Astrocyte (in vitro differentiated cells and primary cell): Measurements from ENCODE around the gene THOC1. TPM values are rescaled to one million over a fixed set of nuclear protein-coding genes. Genes with fewer than 3 reads are reported as not detected.

ENCODE experiments used
- DNase-seq: peaks from one replicate; pipeline ENCODE4 v3.0.0-alpha.2; 2010; ENCODE audit warnings: low read depth
- FAIRE-seq: peaks from 2 replicates; lab custom pipeline; 2011; peaks lifted over from hg19 to GRCh38; lab: Jason Lieb, UNC
- H2AFZ ChIP-seq: 2 replicates; pipeline ENCODE4 v1.6.0; 2012; ENCODE audit warnings: low read depth, low read length, inconsistent platforms
- H3K27ac ChIP-seq: 2 replicates; pipeline ENCODE4 v1.5.1; 2011; ENCODE audit warnings: low read depth, low read length, inconsistent platforms
- H3K27me3 ChIP-seq: 2 replicates; pipeline ENCODE4 v1.6.0; 2011; ENCODE audit warnings: low read length, inconsistent platforms; ENCODE audit not compliant: insufficient read depth
- H3K36me3 ChIP-seq: 2 replicates; pipeline ENCODE4 v1.5.1; 2011; ENCODE audit warnings: low read length, inconsistent platforms; ENCODE audit not compliant: insufficient read depth
- H3K4me1 ChIP-seq: 2 replicates; pipeline ENCODE4 v1.5.1; 2011; ENCODE audit warnings: low read length, inconsistent platforms; ENCODE audit not compliant: insufficient read depth
- H3K4me2 ChIP-seq: 2 replicates; pipeline ENCODE4 v1.6.0; 2012; ENCODE audit warnings: low read length, inconsistent platforms
- H3K4me3 ChIP-seq: 2 replicates; pipeline ENCODE4 v1.5.1; 2011; ENCODE audit warnings: low read depth, mild to moderate bottlenecking, low read length, inconsistent platforms; ENCODE audit not compliant: insufficient read depth
- H3K79me2 ChIP-seq: 2 replicates; pipeline ENCODE4 v1.6.0; 2012; ENCODE audit warnings: mild to moderate bottlenecking, low read length, inconsistent platforms; ENCODE audit not compliant: insufficient read depth
- H3K9ac ChIP-seq: 2 replicates; pipeline ENCODE4 v1.6.0; 2012; ENCODE audit warnings: mild to moderate bottlenecking, low read length, inconsistent platforms
- H3K9me3 ChIP-seq: 2 replicates; pipeline ENCODE4 v1.5.1; 2012; ENCODE audit warnings: low read depth, mild to moderate bottlenecking, low read length, inconsistent platforms; ENCODE audit not compliant: insufficient read depth
- H4K20me1 ChIP-seq: 2 replicates; pipeline ENCODE4 v1.6.0; 2012; ENCODE audit warnings: low read length, inconsistent platforms; ENCODE audit not compliant: insufficient read depth
- H3K27ac Mint-ChIP-seq: one replicate; pipeline ENCODE4 v1.8.0; 2021; ENCODE audit warnings: mild to moderate bottlenecking, mixed read lengths; ENCODE audit not compliant: unreplicated experiment
- H3K27me3 Mint-ChIP-seq: one replicate; pipeline ENCODE4 v1.8.0; 2021; ENCODE audit warnings: low read depth, mixed read lengths; ENCODE audit not compliant: unreplicated experiment
- H3K36me3 Mint-ChIP-seq: one replicate; pipeline ENCODE4 v1.8.0; 2021; ENCODE audit warnings: low read depth, mixed read lengths; ENCODE audit not compliant: unreplicated experiment
- H3K4me1 Mint-ChIP-seq: one replicate; pipeline ENCODE4 v1.8.0; 2021; ENCODE audit warnings: low read depth, mixed read lengths; ENCODE audit not compliant: unreplicated experiment
- H3K4me3 Mint-ChIP-seq: one replicate; pipeline ENCODE4 v1.8.0; 2021; ENCODE audit warnings: mild to moderate bottlenecking, moderate library complexity, mixed read lengths; ENCODE audit not compliant: unreplicated experiment
- H3K9me3 Mint-ChIP-seq: one replicate; pipeline ENCODE4 v1.8.0; 2021; ENCODE audit warnings: mild to moderate bottlenecking, mixed read lengths; ENCODE audit not compliant: unreplicated experiment
- EZH2 ChIP-seq: IDR thresholded peaks from 2 replicates; pipeline ENCODE4 v1.6.1; 2012; ENCODE audit warnings: mild to moderate bottlenecking, low read length, inconsistent platforms; ENCODE audit not compliant: insufficient read depth
- total RNA-seq: library from RNA; stranded (reverse); gene quantifications from 2 replicates; pipeline ENCODE4 v1.2.1, GENCODE V29; 2021
- TF ChIP-seq, protein P1 (sequence below): IDR thresholded peaks from 2 replicates; pipeline ENCODE4 v1.5.1; 2011; ENCODE audit warnings: low read depth, mild to moderate bottlenecking, inconsistent platforms, low read length, moderate library complexity; ENCODE audit not compliant: insufficient read depth

The THOC1 gene
- total RNA-seq, 1 donor from 2014 or later, result 23.1 TPM

- Mint-ChIP-seq H3K4me3 (no peak overlapping the region), H3K9me3 (no peaks in the 10 kb centered on the region)
- no peaks in the 10 kb centered on the region for H3K36me3 ChIP-seq
Observed at GRCh38 chr18:272650-273049, 4.8 kb upstream of the THOC1 start.

DNA sequence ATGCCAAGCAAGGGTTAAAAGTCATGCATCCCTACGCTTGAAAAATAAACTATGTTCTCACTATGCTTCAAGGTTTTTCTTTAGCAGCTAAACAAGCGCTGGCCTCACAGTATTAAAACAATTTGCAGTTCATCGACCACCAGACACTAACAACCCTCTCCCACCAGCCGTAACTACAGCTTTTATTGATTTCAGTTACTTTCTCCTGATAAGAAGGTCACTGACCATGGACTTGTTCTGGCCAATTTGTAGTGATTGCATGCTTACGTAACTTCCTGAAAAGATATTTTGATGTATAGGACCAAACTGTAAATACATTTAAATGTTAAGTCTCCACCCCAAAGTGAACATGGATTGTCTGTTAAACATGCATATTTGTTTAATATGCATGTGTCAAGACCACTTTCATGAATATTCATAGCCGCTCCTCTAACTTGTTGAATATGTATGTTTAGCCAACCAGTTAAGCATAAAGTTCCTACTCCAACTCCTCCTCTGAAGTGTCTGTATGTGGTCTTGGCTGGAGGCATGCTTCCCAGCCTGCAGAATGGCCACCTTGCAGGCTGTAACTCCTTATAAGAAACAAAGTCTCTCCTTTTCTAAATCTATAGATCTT, 1.7 kb upstream of the THOC1 start:
- no peak for FAIRE-seq
- H2AFZ ChIP-seq, result no peak overlapping the region
- peaks cover 3% of the 10 kb centered on the region for H3K4me1 Mint-ChIP-seq
- no peaks in the 10 kb centered on the region for H3K36me3 Mint-ChIP-seq
- H3K27me3 Mint-ChIP-seq, result no peaks in the 10 kb centered on the region
- no peaks in the 10 kb centered on the region for H3K9me3 Mint-ChIP-seq
- H4K20me1 ChIP-seq, result no peaks in the 10 kb centered on the region
- TF ChIP-seq EZH2, result no peak
- TF ChIP-seq, protein P1, sequence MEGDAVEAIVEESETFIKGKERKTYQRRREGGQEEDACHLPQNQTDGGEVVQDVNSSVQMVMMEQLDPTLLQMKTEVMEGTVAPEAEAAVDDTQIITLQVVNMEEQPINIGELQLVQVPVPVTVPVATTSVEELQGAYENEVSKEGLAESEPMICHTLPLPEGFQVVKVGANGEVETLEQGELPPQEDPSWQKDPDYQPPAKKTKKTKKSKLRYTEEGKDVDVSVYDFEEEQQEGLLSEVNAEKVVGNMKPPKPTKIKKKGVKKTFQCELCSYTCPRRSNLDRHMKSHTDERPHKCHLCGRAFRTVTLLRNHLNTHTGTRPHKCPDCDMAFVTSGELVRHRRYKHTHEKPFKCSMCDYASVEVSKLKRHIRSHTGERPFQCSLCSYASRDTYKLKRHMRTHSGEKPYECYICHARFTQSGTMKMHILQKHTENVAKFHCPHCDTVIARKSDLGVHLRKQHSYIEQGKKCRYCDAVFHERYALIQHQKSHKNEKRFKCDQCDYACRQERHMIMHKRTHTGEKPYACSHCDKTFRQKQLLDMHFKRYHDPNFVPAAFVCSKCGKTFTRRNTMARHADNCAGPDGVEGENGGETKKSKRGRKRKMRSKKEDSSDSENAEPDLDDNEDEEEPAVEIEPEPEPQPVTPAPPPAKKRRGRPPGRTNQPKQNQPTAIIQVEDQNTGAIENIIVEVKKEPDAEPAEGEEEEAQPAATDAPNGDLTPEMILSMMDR, result no peak
- H3K4me3 ChIP-seq, result no peak overlapping the region
- H3K27ac Mint-ChIP-seq, result peak overlapping the region; percentile 56
- no peak overlapping the region for H3K27ac ChIP-seq
- peak overlapping the region; percentile 100 for H3K4me3 Mint-ChIP-seq
- H3K79me2 ChIP-seq, result peaks cover 24% of the 10 kb centered on the region
- H3K9me3 ChIP-seq, result no peaks in the 10 kb centered on the region
- H3K9ac ChIP-seq, result no peak overlapping the region
- no peaks in the 10 kb centered on the region for H3K27me3 ChIP-seq
- no peak for DNase-seq
- peaks cover 10% of the 10 kb centered on the region for H3K4me1 ChIP-seq
- H3K4me2 ChIP-seq, result peak overlapping the region; percentile 93
- no peaks in the 10 kb centered on the region for H3K36me3 ChIP-seq

More at GRCh38 chr18:272650-273049, 4.8 kb upstream of the THOC1 start:
- H2AFZ ChIP-seq, result no peak overlapping the region
- no peaks in the 10 kb centered on the region for H3K27me3 Mint-ChIP-seq
- peaks cover 2% of the 10 kb centered on the region for H3K79me2 ChIP-seq
- FAIRE-seq (no peak), DNase-seq (no peak)
- H3K36me3 Mint-ChIP-seq, result no peaks in the 10 kb centered on the region
- H3K9ac ChIP-seq, result no peak overlapping the region
- H3K4me1 Mint-ChIP-seq, result no peaks in the 10 kb centered on the region
- no peaks in the 10 kb centered on the region for H3K27me3 ChIP-seq
- H3K4me1 ChIP-seq, result peaks cover 4% of the 10 kb centered on the region
- no peaks in the 10 kb centered on the region for H3K9me3 ChIP-seq
- H3K27ac ChIP-seq, result no peak overlapping the region
- no peak for TF ChIP-seq EZH2
- TF ChIP-seq, protein P1, result no peak
- H3K27ac Mint-ChIP-seq, result no peak overlapping the region
- H3K4me2 ChIP-seq, result no peak overlapping the region
- no peaks in the 10 kb centered on the region for H4K20me1 ChIP-seq
- no peak overlapping the region for H3K4me3 ChIP-seq

DNA sequence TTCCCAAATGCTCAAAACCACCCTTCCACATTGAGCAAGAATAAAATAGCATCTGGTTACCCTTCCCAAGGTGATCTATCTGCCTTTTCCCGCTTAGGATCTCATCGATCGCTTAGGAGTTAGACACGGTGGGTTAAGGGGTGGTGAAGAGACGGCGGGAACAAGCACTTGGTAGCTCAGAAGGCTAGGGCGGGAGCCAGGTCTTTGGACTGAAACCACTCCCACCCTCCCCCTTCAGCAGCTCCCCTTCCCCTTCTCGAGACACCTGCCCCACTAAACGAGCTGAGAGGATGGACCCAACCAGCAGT, 513 bp downstream of the THOC1 start:
- peak overlapping the region; percentile 95 for H3K27ac ChIP-seq
- Mint-ChIP-seq H3K9me3 (no peaks in the 10 kb centered on the region), H3K27ac (peak overlapping the region; percentile 100), H3K4me3 (peak overlapping the region; percentile 100), H3K36me3 (peaks cover 2% of the 10 kb centered on the region), H3K4me1 (peaks cover 3% of the 10 kb centered on the region), H3K27me3 (no peaks in the 10 kb centered on the region)
- H3K27me3 ChIP-seq, result no peaks in the 10 kb centered on the region
- FAIRE-seq (no peak), DNase-seq (peak; percentile 3)
- no peaks in the 10 kb centered on the region for H3K9me3 ChIP-seq
- peaks cover 24% of the 10 kb centered on the region for H3K79me2 ChIP-seq
- peak overlapping the region; percentile 92 for H2AFZ ChIP-seq
- peak overlapping the region; percentile 93 for H3K4me2 ChIP-seq
- no peaks in the 10 kb centered on the region for H4K20me1 ChIP-seq
- peak overlapping the region; percentile 89 for H3K4me3 ChIP-seq
- H3K9ac ChIP-seq, result peak overlapping the region; percentile 96
- TF ChIP-seq EZH2, result no peak
- TF ChIP-seq, protein P1, result no peak
- H3K36me3 ChIP-seq, result peaks cover 15% of the 10 kb centered on the region
- H3K4me1 ChIP-seq, result peaks cover 10% of the 10 kb centered on the region
